GM23338 (cell line): ENCODE data around the gene POLD4. TPM values are rescaled to one million over a fixed set of nuclear protein-coding genes. Genes with fewer than 3 reads are reported as not detected.

Source experiments
- ATAC-seq: fragments of 200-7000 bp; cut with Tn5 transposase; 3 replicates; pipeline ENCODE4 v1.9.1; 2020
- DNase-seq: peaks from one replicate; pipeline ENCODE4 v3.0.0-alpha.2; 2015; ENCODE audit warnings: low spot score
- H2AFZ ChIP-seq: fragments of 200-600 bp; sonication (generic); 2 replicates; pipeline ENCODE4 v1.8.0; 2016; ENCODE audit warnings: antibody characterized with exemption, mild to moderate bottlenecking, moderate library complexity
- H3F3A ChIP-seq: fragments of 200-600 bp; sonication (generic); replicated peaks from 2 replicates; pipeline ENCODE4 v1.8.0; 2017; ENCODE audit warnings: antibody characterized with exemption, mixed run types, low read depth
- H3K27ac ChIP-seq: fragments of 200-600 bp; sonication (generic); 2 replicates; pipeline ENCODE4 v1.6.1; 2016; ENCODE audit warnings: low read depth
- H3K27me3 ChIP-seq: fragments of 200-600 bp; sonication (generic); 2 replicates; pipeline ENCODE4 v1.8.0; 2016; ENCODE audit warnings: mild to moderate bottlenecking, mixed run types, moderate library complexity; ENCODE audit not compliant: insufficient read depth
- H3K36me3 ChIP-seq: fragments of 200-600 bp; sonication (generic); 2 replicates; pipeline ENCODE4 v1.8.0; 2016; ENCODE audit warnings: mild to moderate bottlenecking; ENCODE audit not compliant: insufficient read depth
- H3K4me1 ChIP-seq: fragments of 200-600 bp; sonication (generic); 2 replicates; pipeline ENCODE4 v1.8.0; 2016; ENCODE audit warnings: mild to moderate bottlenecking, moderate library complexity; ENCODE audit not compliant: insufficient read depth
- H3K4me2 ChIP-seq: fragments of 200-600 bp; sonication (generic); 2 replicates; pipeline ENCODE4 v1.7.1; 2017; ENCODE audit warnings: mixed run types
- H3K4me3 ChIP-seq: fragments of 200-600 bp; sonication (generic); 2 replicates; pipeline ENCODE4 v1.6.1; 2016; ENCODE audit warnings: mixed run types
- H3K79me2 ChIP-seq: fragments of 200-600 bp; sonication (generic); replicated peaks from 2 replicates; pipeline ENCODE4 v1.8.0; 2017; ENCODE audit warnings: mild to moderate bottlenecking; ENCODE audit not compliant: insufficient read depth
- H3K9me2 ChIP-seq: fragments of 200-600 bp; sonication (generic); 2 replicates; pipeline ENCODE4 v1.8.0; 2017; ENCODE audit not compliant: insufficient read depth
- H4K20me1 ChIP-seq: fragments of 200-600 bp; sonication (generic); replicated peaks from 2 replicates; pipeline ENCODE4 v1.8.0; 2017; ENCODE audit warnings: mild to moderate bottlenecking; ENCODE audit not compliant: insufficient read depth
- H3K27ac Mint-ChIP-seq: 2 replicates; pipeline ENCODE4 v1.8.0; 2020; ENCODE audit warnings: inconsistent platforms, mild to moderate bottlenecking, moderate library complexity, mixed read lengths
- H3K27me3 Mint-ChIP-seq: 3 replicates; pipeline ENCODE4 v1.8.0; 2022; ENCODE audit warnings: low read depth, mild to moderate bottlenecking, moderate library complexity, mixed read lengths, inconsistent platforms; ENCODE audit not compliant: insufficient read depth, poor library complexity
- H3K36me3 Mint-ChIP-seq: 3 replicates; pipeline ENCODE4 v1.8.0; 2021; ENCODE audit warnings: low read depth, mild to moderate bottlenecking, inconsistent platforms, moderate library complexity, mixed read lengths
- H3K4me1 Mint-ChIP-seq: 3 replicates; pipeline ENCODE4 v1.8.0; 2020; ENCODE audit warnings: mild to moderate bottlenecking, inconsistent platforms, mixed read lengths
- H3K4me3 Mint-ChIP-seq: 3 replicates; pipeline ENCODE4 v1.8.0; 2021; ENCODE audit warnings: moderate library complexity, mild to moderate bottlenecking, inconsistent platforms, mixed read lengths
- H3K9me3 Mint-ChIP-seq: 3 replicates; pipeline ENCODE4 v1.8.0; 2020; ENCODE audit warnings: moderate library complexity, mild to moderate bottlenecking, inconsistent platforms, mixed read lengths
- CREB1 ChIP-seq: fragments of 250-450 bp; sonication (Bioruptor Pico); IDR thresholded peaks from 2 replicates; pipeline ENCODE4 v1.5.0; 2020; ENCODE audit warnings: low read depth, mild to moderate bottlenecking, moderate library complexity
- ETS1 ChIP-seq: IDR thresholded peaks from 2 replicates; pipeline ENCODE4 v1.6.1; 2016; ENCODE audit warnings: antibody characterized with exemption
- EZH2 ChIP-seq: fragments of 200-600 bp; sonication (generic); IDR thresholded peaks from one replicate; pipeline ENCODE4 v1.8.0; 2017; ENCODE audit warnings: antibody characterized with exemption, mild to moderate bottlenecking, low read depth; ENCODE audit not compliant: unreplicated experiment
- EZH2phosphoT487 ChIP-seq: fragments of 200-600 bp; sonication (generic); IDR thresholded peaks from one replicate; pipeline ENCODE4 v1.8.1; 2018; ENCODE audit warnings: antibody characterized with exemption; ENCODE audit not compliant: unreplicated experiment
- JUNB ChIP-seq: IDR thresholded peaks from one replicate; pipeline ENCODE4 v1.6.1; 2016; ENCODE audit warnings: antibody characterized with exemption; ENCODE audit not compliant: unreplicated experiment
- NANOG ChIP-seq: IDR thresholded peaks from 2 replicates; pipeline ENCODE4 v1.6.1; 2016; ENCODE audit warnings: antibody characterized with exemption, borderline replicate concordance
- POLR2AphosphoS5 ChIP-seq: IDR thresholded peaks from 2 replicates; pipeline ENCODE4 v1.6.1; 2016; ENCODE audit warnings: antibody characterized with exemption, low read depth
- REST ChIP-seq: IDR thresholded peaks from one replicate; pipeline ENCODE4 v1.6.1; 2018; ENCODE audit warnings: antibody characterized with exemption; ENCODE audit not compliant: unreplicated experiment
- STAT1 ChIP-seq: IDR thresholded peaks from one replicate; pipeline ENCODE4 v1.6.1; 2016; ENCODE audit warnings: antibody characterized with exemption; ENCODE audit not compliant: unreplicated experiment
- ZNF114 ChIP-seq: fragments of 250-450 bp; sonication (Bioruptor Pico); IDR thresholded peaks from 2 replicates; pipeline ENCODE4 v1.5.0; 2020; ENCODE audit warnings: mild to moderate bottlenecking, moderate library complexity
- ZNF331 ChIP-seq: fragments of 250-450 bp; sonication (Bioruptor Pico); IDR thresholded peaks from 2 replicates; pipeline ENCODE4 v1.5.0; 2020; ENCODE audit warnings: low read depth, mild to moderate bottlenecking, moderate library complexity
- ZNF462 ChIP-seq: fragments of 250-450 bp; sonication (Bioruptor Pico); IDR thresholded peaks from 2 replicates; pipeline ENCODE4 v1.5.0; 2020; ENCODE audit warnings: mild to moderate bottlenecking, moderate library complexity
- polyA plus RNA-seq: library from polyadenylated mRNA; unstranded; fragments of >200 nt; fragmentation: Nextera tagmentation; extraction: Ambion mirVana; gene quantifications from 2 replicates; pipeline ENCODE4 v1.2.1, GENCODE V29; 2016
- total RNA-seq: library from RNA; depleted of rRNA; stranded (reverse); fragments of >200 nt; shearing (Covaris generic); gene quantifications from 2 replicates; pipeline ENCODE4 v1.2.3, GENCODE V29; 2014
- TF ChIP-seq, protein P1 (sequence below), 2 experiments: fragments of 200-600 bp in 1 of 2; sonication (generic) in 1 of 2; conservative IDR thresholded peaks; 2 replicates each; pipeline versions ENCODE4 v1.5.1 to v1.6.1; 2016 to 2017; ENCODE audit warnings: antibody characterized with exemption in 2 of 2, low read depth in 2 of 2, mild to moderate bottlenecking in 2 of 2, moderate library complexity in 1 of 2

Gene POLD4
- total and polyA plus RNA-seq, 2 experiments from 2014 or later: 16.2 to 23.0 TPM

GRCh38 chr11:67357831-67358670 is 4.7 kb upstream of the POLD4 start:
- peaks cover 28% of the 10 kb centered on the region for H3K27me3 Mint-ChIP-seq
- Histone ChIP-seq H3K27ac (no peak overlapping the region), H3K9me2 (no peaks in the 10 kb centered on the region), H3K4me3 (no peak overlapping the region), H4K20me1 (no peaks in the 10 kb centered on the region), H3K79me2 (no peaks in the 10 kb centered on the region), H3F3A (0 out of 2 replicates have a peak, but pooled peaks cover 9% of the 10 kb centered on the region), H2AFZ (no peak overlapping the region), H3K36me3 (no peaks in the 10 kb centered on the region), H3K4me2 (no peak overlapping the region), H3K4me1 (peaks cover 9% of the 10 kb centered on the region), H3K27me3 (peaks cover 4% of the 10 kb centered on the region; the same call in 1 of the 2 replicates)
- H3K27ac Mint-ChIP-seq: no peak overlapping the region
- ATAC-seq (no peak), DNase-seq (no peak)
- no peaks in the 10 kb centered on the region; the same call in 2 of the 3 replicates for H3K36me3 Mint-ChIP-seq
- H3K4me1 Mint-ChIP-seq: peaks cover 23% of the 10 kb centered on the region
- no peak overlapping the region for H3K4me3 Mint-ChIP-seq
- no peaks in the 10 kb centered on the region; the same call in 2 of the 3 replicates for H3K9me3 Mint-ChIP-seq
- TF ChIP-seq NANOG (no peak), JUNB (no peak), CREB1 (CRISPR knock-in tag) (no peak), REST (no peak), ZNF462 (no peak), ZNF114 (CRISPR knock-in tag) (no peak), POLR2AphosphoS5 (no peak), STAT1 (no peak), EZH2 (no peak), ZNF331 (CRISPR knock-in tag) (no peak), EZH2phosphoT487 (no peak), ETS1 (no peak)
- TF ChIP-seq, protein P1, sequence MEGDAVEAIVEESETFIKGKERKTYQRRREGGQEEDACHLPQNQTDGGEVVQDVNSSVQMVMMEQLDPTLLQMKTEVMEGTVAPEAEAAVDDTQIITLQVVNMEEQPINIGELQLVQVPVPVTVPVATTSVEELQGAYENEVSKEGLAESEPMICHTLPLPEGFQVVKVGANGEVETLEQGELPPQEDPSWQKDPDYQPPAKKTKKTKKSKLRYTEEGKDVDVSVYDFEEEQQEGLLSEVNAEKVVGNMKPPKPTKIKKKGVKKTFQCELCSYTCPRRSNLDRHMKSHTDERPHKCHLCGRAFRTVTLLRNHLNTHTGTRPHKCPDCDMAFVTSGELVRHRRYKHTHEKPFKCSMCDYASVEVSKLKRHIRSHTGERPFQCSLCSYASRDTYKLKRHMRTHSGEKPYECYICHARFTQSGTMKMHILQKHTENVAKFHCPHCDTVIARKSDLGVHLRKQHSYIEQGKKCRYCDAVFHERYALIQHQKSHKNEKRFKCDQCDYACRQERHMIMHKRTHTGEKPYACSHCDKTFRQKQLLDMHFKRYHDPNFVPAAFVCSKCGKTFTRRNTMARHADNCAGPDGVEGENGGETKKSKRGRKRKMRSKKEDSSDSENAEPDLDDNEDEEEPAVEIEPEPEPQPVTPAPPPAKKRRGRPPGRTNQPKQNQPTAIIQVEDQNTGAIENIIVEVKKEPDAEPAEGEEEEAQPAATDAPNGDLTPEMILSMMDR (conservative IDR thresholded peaks at IDR 0.05; ENCODE audit: low read depth in 2 of 2): no peak
